HepG2 (cell line): ENCODE data around the gene NFRKB. TPM values are rescaled to one million over a fixed set of nuclear protein-coding genes. Genes with fewer than 3 reads are reported as not detected.

Source experiments
- AGO2 ChIP-seq: fragments of 200-400 bp; formaldehyde crosslinking; optimal IDR thresholded peaks from 2 replicates; pipeline ENCODE3; 2017; ENCODE audit warnings: mild to moderate bottlenecking, low read depth, low read length, moderate library complexity
- ELF1 ChIP-seq: sonication (generic); formaldehyde crosslinking; IDR thresholded peaks from 2 replicates; pipeline ENCODE4 v1.4.0; 2020; ENCODE audit warnings: missing genetic modification reagents
- EP300 ChIP-seq, 3 experiments: sonication (generic) in 1 of 3; formaldehyde crosslinking in 1 of 3; IDR thresholded peaks; 2 replicates each; pipeline versions ENCODE4 v1.5.1 to v1.6.1; 2011 to 2020; ENCODE audit warnings: low read depth in 2 of 3, low read length in 2 of 3, borderline replicate concordance in 1 of 3, improper control_type of control experiment in 1 of 3, mild to moderate bottlenecking in 1 of 3, missing genetic modification reagents in 1 of 3, moderate library complexity in 1 of 3
- HNF1B ChIP-seq: sonication (generic); formaldehyde crosslinking; IDR thresholded peaks from 2 replicates; pipeline ENCODE4 v1.5.1; 2020; ENCODE audit warnings: mild to moderate bottlenecking, moderate library complexity, missing genetic modification reagents
- MXD3 ChIP-seq: IDR thresholded peaks from 2 replicates; pipeline ENCODE4 v1.6.1; 2016; ENCODE audit warnings: mild to moderate bottlenecking, missing biosample characterization, missing genetic modification reagents
- PHB2 ChIP-seq: fragments of 450-650 bp; IDR thresholded peaks from 2 replicates; pipeline ENCODE4 v1.6.1; 2018; ENCODE audit not compliant: partially characterized antibody
- POGZ ChIP-seq: sonication (generic); formaldehyde crosslinking; IDR thresholded peaks from 2 replicates; pipeline ENCODE4 v1.4.0; 2020; ENCODE audit warnings: mild to moderate bottlenecking, missing genetic modification reagents
- SP4 ChIP-seq: sonication (generic); formaldehyde crosslinking; IDR thresholded peaks from 2 replicates; pipeline ENCODE4 v1.8.1; 2023; ENCODE audit warnings: mild to moderate bottlenecking, missing genetic modification reagents
- SP5 ChIP-seq: IDR thresholded peaks from 2 replicates; pipeline ENCODE4 v1.6.1; 2016; ENCODE audit warnings: low read depth, borderline replicate concordance
- ZBTB3 ChIP-seq: sonication (generic); formaldehyde crosslinking; IDR thresholded peaks from 2 replicates; pipeline ENCODE4 v1.4.0; 2020; ENCODE audit warnings: low read depth, mild to moderate bottlenecking, moderate library complexity, missing genetic modification reagents, borderline replicate concordance
- ZFX ChIP-seq: sonication (generic); formaldehyde crosslinking; IDR thresholded peaks from 2 replicates; pipeline ENCODE4 v1.4.0; 2020; ENCODE audit warnings: mild to moderate bottlenecking, low read depth, missing genetic modification reagents, moderate library complexity
- ZNF124 ChIP-seq: sonication (generic); formaldehyde crosslinking; IDR thresholded peaks from 2 replicates; pipeline ENCODE4 v1.4.0; 2020; ENCODE audit warnings: missing genetic modification reagents
- ZNF224 ChIP-seq: sonication (generic); formaldehyde crosslinking; IDR thresholded peaks from 2 replicates; pipeline ENCODE4 v1.5.0; 2020; ENCODE audit warnings: mild to moderate bottlenecking, missing genetic modification reagents
- ZNF543 ChIP-seq: sonication (generic); formaldehyde crosslinking; IDR thresholded peaks from 2 replicates; pipeline ENCODE4 v1.4.0; 2020; ENCODE audit warnings: mild to moderate bottlenecking, missing genetic modification reagents
- ZNF605 ChIP-seq: sonication (generic); formaldehyde crosslinking; IDR thresholded peaks from 2 replicates; pipeline ENCODE4 v1.8.0; 2022; ENCODE audit warnings: mild to moderate bottlenecking, missing genetic modification reagents
- ZNF782 ChIP-seq: sonication (generic); formaldehyde crosslinking; IDR thresholded peaks from 2 replicates; pipeline ENCODE4 v1.4.0; 2020; ENCODE audit warnings: missing genetic modification reagents, mild to moderate bottlenecking, borderline replicate concordance
- polyA plus RNA-seq, 8 experiments: library from polyadenylated mRNA; depleted of rRNA in 3 of 8; stranded (reverse) in 7 of 8; unstranded in 1 of 8; fragments of >200 nt; fragmentation: Illumina TruSeq in 4 of 8; extraction: Trizol in 4 of 8; gene quantifications; 2 replicates each; pipeline versions ENCODE4 v1.2.1 to v1.2.3, GENCODE V29; 2011 to 2016; ENCODE audit warnings: low read depth in 4 of 8, missing spikeins in 1 of 8, mixed read lengths in 1 of 8; ENCODE audit not compliant: insufficient read depth in 1 of 8
- total RNA-seq, 5 experiments: library from RNA; depleted of rRNA; stranded (reverse); fragments of >200 nt; fragmentation: Illumina TruSeq; extraction: Trizol; gene quantifications; 2 replicates each; pipeline ENCODE4 v1.2.3, GENCODE V29; 2016; ENCODE audit warnings: low read depth in 1 of 5
- TF ChIP-seq, protein P1 (sequence below): sonication (generic); formaldehyde crosslinking; IDR thresholded peaks from 2 replicates; pipeline ENCODE4 v1.4.0; 2020; ENCODE audit warnings: missing genetic modification reagents
- TF ChIP-seq, protein P2 (sequence below): sonication (generic); formaldehyde crosslinking; IDR thresholded peaks from 2 replicates; pipeline ENCODE4 v1.4.0; 2020; ENCODE audit warnings: mild to moderate bottlenecking, missing genetic modification reagents
- TF ChIP-seq, protein P3 (sequence below): sonication (generic); formaldehyde crosslinking; IDR thresholded peaks from 2 replicates; pipeline ENCODE4 v1.4.0; 2020; ENCODE audit warnings: missing genetic modification reagents, borderline replicate concordance

NFRKB gene
- total and polyA plus RNA-seq, 2 of the 13 experiments (the other 11 are each of a cell fraction or from before 2014, with no cell fraction given) = 22.9 to 23.7 TPM

GRCh38 chr11:129895126-129896041 is at the start of gene NFRKB (continued):
- peak; percentile 56; the same call in 1 of the 2 replicates for TF ChIP-seq MXD3 (CRISPR knock-in tag)
- TF ChIP-seq EP300 (IDR thresholded peaks at IDR 0.05; ENCODE audit: low read depth in 2 of 2, low read length in 2 of 2) = no peak
- no peak for TF ChIP-seq EP300 (CRISPR knock-in tag; IDR thresholded peaks at IDR 0.05; ENCODE audit: borderline replicate concordance)
- TF ChIP-seq, protein P1, sequence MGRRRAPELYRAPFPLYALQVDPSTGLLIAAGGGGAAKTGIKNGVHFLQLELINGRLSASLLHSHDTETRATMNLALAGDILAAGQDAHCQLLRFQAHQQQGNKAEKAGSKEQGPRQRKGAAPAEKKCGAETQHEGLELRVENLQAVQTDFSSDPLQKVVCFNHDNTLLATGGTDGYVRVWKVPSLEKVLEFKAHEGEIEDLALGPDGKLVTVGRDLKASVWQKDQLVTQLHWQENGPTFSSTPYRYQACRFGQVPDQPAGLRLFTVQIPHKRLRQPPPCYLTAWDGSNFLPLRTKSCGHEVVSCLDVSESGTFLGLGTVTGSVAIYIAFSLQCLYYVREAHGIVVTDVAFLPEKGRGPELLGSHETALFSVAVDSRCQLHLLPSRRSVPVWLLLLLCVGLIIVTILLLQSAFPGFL = no peak
- peak; percentile 66 for TF ChIP-seq AGO2
- TF ChIP-seq, protein P2, sequence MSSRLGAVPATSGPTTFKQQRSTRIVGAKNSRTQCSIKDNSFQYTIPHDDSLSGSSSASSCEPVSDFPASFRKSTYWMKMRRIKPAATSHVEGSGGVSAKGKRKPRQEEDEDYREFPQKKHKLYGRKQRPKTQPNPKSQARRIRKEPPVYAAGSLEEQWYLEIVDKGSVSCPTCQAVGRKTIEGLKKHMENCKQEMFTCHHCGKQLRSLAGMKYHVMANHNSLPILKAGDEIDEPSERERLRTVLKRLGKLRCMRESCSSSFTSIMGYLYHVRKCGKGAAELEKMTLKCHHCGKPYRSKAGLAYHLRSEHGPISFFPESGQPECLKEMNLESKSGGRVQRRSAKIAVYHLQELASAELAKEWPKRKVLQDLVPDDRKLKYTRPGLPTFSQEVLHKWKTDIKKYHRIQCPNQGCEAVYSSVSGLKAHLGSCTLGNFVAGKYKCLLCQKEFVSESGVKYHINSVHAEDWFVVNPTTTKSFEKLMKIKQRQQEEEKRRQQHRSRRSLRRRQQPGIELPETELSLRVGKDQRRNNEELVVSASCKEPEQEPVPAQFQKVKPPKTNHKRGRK = no peak
- TF ChIP-seq PHB2 = no peak
- no peak for TF ChIP-seq ELF1 (CRISPR knock-in tag)
- TF ChIP-seq ZNF605 (CRISPR knock-in tag) = peak; percentile 67
- TF ChIP-seq ZFX = peak; percentile 84
- TF ChIP-seq, protein P3, sequence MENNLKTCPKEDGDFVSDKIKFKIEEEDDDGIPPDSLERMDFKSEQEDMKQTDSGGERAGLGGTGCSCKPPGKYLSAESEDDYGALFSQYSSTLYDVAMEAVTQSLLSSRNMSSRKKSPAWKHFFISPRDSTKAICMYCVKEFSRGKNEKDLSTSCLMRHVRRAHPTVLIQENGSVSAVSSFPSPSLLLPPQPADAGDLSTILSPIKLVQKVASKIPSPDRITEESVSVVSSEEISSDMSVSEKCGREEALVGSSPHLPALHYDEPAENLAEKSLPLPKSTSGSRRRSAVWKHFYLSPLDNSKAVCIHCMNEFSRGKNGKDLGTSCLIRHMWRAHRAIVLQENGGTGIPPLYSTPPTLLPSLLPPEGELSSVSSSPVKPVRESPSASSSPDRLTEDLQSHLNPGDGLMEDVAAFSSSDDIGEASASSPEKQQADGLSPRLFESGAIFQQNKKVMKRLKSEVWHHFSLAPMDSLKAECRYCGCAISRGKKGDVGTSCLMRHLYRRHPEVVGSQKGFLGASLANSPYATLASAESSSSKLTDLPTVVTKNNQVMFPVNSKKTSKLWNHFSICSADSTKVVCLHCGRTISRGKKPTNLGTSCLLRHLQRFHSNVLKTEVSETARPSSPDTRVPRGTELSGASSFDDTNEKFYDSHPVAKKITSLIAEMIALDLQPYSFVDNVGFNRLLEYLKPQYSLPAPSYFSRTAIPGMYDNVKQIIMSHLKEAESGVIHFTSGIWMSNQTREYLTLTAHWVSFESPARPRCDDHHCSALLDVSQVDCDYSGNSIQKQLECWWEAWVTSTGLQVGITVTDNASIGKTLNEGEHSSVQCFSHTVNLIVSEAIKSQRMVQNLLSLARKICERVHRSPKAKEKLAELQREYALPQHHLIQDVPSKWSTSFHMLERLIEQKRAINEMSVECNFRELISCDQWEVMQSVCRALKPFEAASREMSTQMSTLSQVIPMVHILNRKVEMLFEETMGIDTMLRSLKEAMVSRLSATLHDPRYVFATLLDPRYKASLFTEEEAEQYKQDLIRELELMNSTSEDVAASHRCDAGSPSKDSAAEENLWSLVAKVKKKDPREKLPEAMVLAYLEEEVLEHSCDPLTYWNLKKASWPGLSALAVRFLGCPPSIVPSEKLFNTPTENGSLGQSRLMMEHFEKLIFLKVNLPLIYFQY (CRISPR knock-in tag) = peak; percentile 83; the same call in 1 of the 2 replicates
- peak; percentile 10 for TF ChIP-seq HNF1B (CRISPR knock-in tag)
- 0 out of 2 replicates have a peak, but pooled peaks have one; percentile 16 for TF ChIP-seq SP5 (CRISPR knock-in tag)
- TF ChIP-seq POGZ = peak; percentile 32; the same call in 1 of the 2 replicates
- no peak for TF ChIP-seq ZBTB3 (CRISPR knock-in tag)
- TF ChIP-seq ZNF224 (CRISPR knock-in tag) = no peak
- no peak for TF ChIP-seq ZNF543 (CRISPR knock-in tag)
- TF ChIP-seq ZNF782 = no peak
- peak; percentile 64; the same call in 1 of the 2 replicates for TF ChIP-seq SP4
- no peak for TF ChIP-seq ZNF124
